ENCODE results near the gene DDX23. TPM values are rescaled to one million over a fixed set of nuclear protein-coding genes. Genes with fewer than 3 reads are reported as not detected.
"Not testable (repeated sequence)": the region's sequence is repeated elsewhere in the genome, so short reads cannot be mapped to it uniquely, and the experiment has no call there.

DDX23 gene
- total RNA-seq, 6 experiments from 2014 or later, result 24.4 to 39.6 (median 31.8) TPM

GRCh38 chr12:48875944-48876515 lies 24.1 kb upstream of the DDX23 start:
- no peak for ATAC-seq
- Histone ChIP-seq H3K4me3 (no peak overlapping the region), H3K36me3 (no peaks in the 10 kb centered on the region), H3K27me3 (no peaks in the 10 kb centered on the region), H3K9me3 (no peaks in the 10 kb centered on the region), H3K27ac (no peak overlapping the region), H3K4me1 (peaks cover 0 to 28% (median 12%) of the 10 kb centered on the region in 4 donors)
- 75% methylated on average over 2 of the region's 4 CpGs for WGBS (ENCODE audit: insufficient coverage, low coverage, low lambda C conversion rate, missing lambda C conversion rate)
- intact Hi-C loops (cut with DNase I), result no loop called here
- no peak for TF ChIP-seq POLR2A (IDR thresholded peaks at IDR 0.05)
- TF ChIP-seq CTCF (IDR thresholded peaks at IDR 0.05), result no peak
- no peak for DNase-seq

GRCh38 chr12:48873534-48873933 lies 21.6 kb upstream of the DDX23 start:
- intact Hi-C loops (cut with DNase I); DNase-seq; ATAC-seq: not testable (repeated sequence)

GRCh38 chr12:48873096-48873495 lies 21.1 kb upstream of the DDX23 start:
- Histone ChIP-seq H3K27ac (no peak overlapping the region), H3K4me1 (peaks cover 0 to 3% (median 1%) of the 10 kb centered on the region in 4 donors), H3K27me3 (no peaks in the 10 kb centered on the region), H3K4me3 (no peak overlapping the region), H3K9me3 (no peaks in the 10 kb centered on the region), H3K36me3 (no peaks in the 10 kb centered on the region)
- ATAC-seq, result no peak
- no peak for TF ChIP-seq CTCF (IDR thresholded peaks at IDR 0.05)
- no peak for TF ChIP-seq POLR2A (IDR thresholded peaks at IDR 0.05)
- no peak for DNase-seq
- intact Hi-C loops (cut with DNase I), result no loop called here
- 84% methylated on average over 4 of the region's 4 CpGs for WGBS (ENCODE audit: insufficient coverage, low coverage, low lambda C conversion rate, missing lambda C conversion rate)

More at GRCh38 chr12:48873534-48873933, 21.6 kb upstream of the DDX23 start:
- H3K9me3 ChIP-seq, H3K27me3 ChIP-seq, H3K36me3 ChIP-seq, H3K27ac ChIP-seq, H3K4me1 ChIP-seq, H3K4me3 ChIP-seq: not testable (repeated sequence)
- 72% methylated on average over 8 of the region's 8 CpGs for WGBS (ENCODE audit: insufficient coverage, low coverage, low lambda C conversion rate, missing lambda C conversion rate)

GRCh38 chr12:48869191-48869590 lies 17.2 kb upstream of the DDX23 start:
- intact Hi-C loops (cut with DNase I), result no loop called here
- no peak for DNase-seq
- no peak overlapping the region for H3K27ac ChIP-seq
- H3K4me1 ChIP-seq, result peaks cover 0 to 10% (median 0%) of the 10 kb centered on the region in 4 donors
- no peaks in the 10 kb centered on the region for H3K27me3 ChIP-seq
- no peaks in the 10 kb centered on the region for H3K9me3 ChIP-seq
- H3K4me3 ChIP-seq, result no peak overlapping the region
- 73% methylated on average over 2 of the region's 2 CpGs for WGBS (ENCODE audit: insufficient coverage, low coverage, low lambda C conversion rate, missing lambda C conversion rate)
- no peak for ATAC-seq
- TF ChIP-seq POLR2A (IDR thresholded peaks at IDR 0.05), result no peak
- TF ChIP-seq CTCF (IDR thresholded peaks at IDR 0.05), result no peak
- no peaks in the 10 kb centered on the region for H3K36me3 ChIP-seq

- Histone ChIP-seq H3K27me3 (no peaks in the 10 kb centered on the region), H3K36me3 (no peaks in the 10 kb centered on the region), H3K4me1 (peaks cover 0 to 16% (median 3%) of the 10 kb centered on the region in 4 donors), H3K9me3 (no peaks in the 10 kb centered on the region), H3K27ac (peak overlapping the region in 2 of 3 donors; percentile 87 to 92), H3K4me3 (no peak overlapping the region)
- DNase-seq, result no peak
- intact Hi-C loops (cut with DNase I), result no loop called here
- WGBS (ENCODE audit: insufficient coverage, low coverage, low lambda C conversion rate, missing lambda C conversion rate), result 70% methylated on average over 2 of the region's 2 CpGs
- ATAC-seq, result no peak
- no peak for TF ChIP-seq POLR2A (IDR thresholded peaks at IDR 0.05)
- no peak for TF ChIP-seq CTCF (IDR thresholded peaks at IDR 0.05)
Observed at GRCh38 chr12:48868451-48868850, 16.5 kb upstream of the DDX23 start.

All from right lobe of liver (tissue), 6 donors.